HepG2 (cell line): Measurements from ENCODE around the gene WDR20. TPM values are rescaled to one million over a fixed set of nuclear protein-coding genes. Genes with fewer than 3 reads are reported as not detected.

Experiments used
- ARID4A ChIP-seq: sonication (generic); formaldehyde crosslinking; IDR thresholded peaks from 2 replicates; pipeline ENCODE4 v1.5.0; 2020; ENCODE audit warnings: mild to moderate bottlenecking, missing genetic modification reagents, borderline replicate concordance
- BORCS8-MEF2B ChIP-seq: sonication (generic); formaldehyde crosslinking; IDR thresholded peaks from 2 replicates; pipeline ENCODE4 v1.8.0; 2022; ENCODE audit warnings: mild to moderate bottlenecking, missing genetic modification reagents
- CENPX ChIP-seq: sonication (generic); formaldehyde crosslinking; IDR thresholded peaks from 2 replicates; pipeline ENCODE4 v1.9.0; 2021; ENCODE audit warnings: mild to moderate bottlenecking, missing genetic modification reagents, moderate library complexity
- ESRRA ChIP-seq: sonication (generic); formaldehyde crosslinking; IDR thresholded peaks from 2 replicates; pipeline ENCODE4 v1.5.1; 2020; ENCODE audit warnings: mild to moderate bottlenecking, low read depth, missing genetic modification reagents
- HDAC1 ChIP-seq: sonication (generic); formaldehyde crosslinking; IDR thresholded peaks from 2 replicates; pipeline ENCODE4 v1.5.1; 2020; ENCODE audit warnings: mild to moderate bottlenecking, missing genetic modification reagents
- KIAA2018 ChIP-seq: sonication (generic); formaldehyde crosslinking; IDR thresholded peaks from 2 replicates; pipeline ENCODE4 v1.5.0; 2020; ENCODE audit warnings: mild to moderate bottlenecking, missing genetic modification reagents, borderline replicate concordance
- PHF21A ChIP-seq: sonication (generic); formaldehyde crosslinking; IDR thresholded peaks from 2 replicates; pipeline ENCODE4 v1.5.0; 2020; ENCODE audit warnings: mild to moderate bottlenecking, missing genetic modification reagents
- RCOR2 ChIP-seq: IDR thresholded peaks from 2 replicates; pipeline ENCODE4 v1.6.1; 2016; ENCODE audit warnings: missing biosample characterization, missing genetic modification reagents
- RXRA ChIP-seq: sonication (generic); formaldehyde crosslinking; IDR thresholded peaks from 2 replicates; pipeline ENCODE4 v1.5.1; 2020; ENCODE audit warnings: missing genetic modification reagents
- SCMH1 ChIP-seq: sonication (generic); formaldehyde crosslinking; IDR thresholded peaks from 2 replicates; pipeline ENCODE4 v1.9.0; 2021; ENCODE audit warnings: missing genetic modification reagents, mild to moderate bottlenecking, borderline replicate concordance
- ZFP36 ChIP-seq: fragments of 150-350 bp; IDR thresholded peaks from 2 replicates; pipeline ENCODE4 v1.6.1; 2018; ENCODE audit warnings: borderline replicate concordance, low read length, low read depth; ENCODE audit not compliant: partially characterized antibody
- ZNF574 ChIP-seq: sonication (generic); formaldehyde crosslinking; IDR thresholded peaks from 2 replicates; pipeline ENCODE4 v1.4.0; 2020; ENCODE audit warnings: missing genetic modification reagents
- ZNF597 ChIP-seq: sonication (generic); formaldehyde crosslinking; IDR thresholded peaks from 2 replicates; pipeline ENCODE4 v1.5.0; 2020; ENCODE audit warnings: missing genetic modification reagents
- polyA plus RNA-seq, 8 experiments: library from polyadenylated mRNA; depleted of rRNA in 3 of 8; stranded (reverse) in 7 of 8; unstranded in 1 of 8; fragments of >200 nt; fragmentation: Illumina TruSeq in 4 of 8; extraction: Trizol in 4 of 8; gene quantifications; 2 replicates each; pipeline versions ENCODE4 v1.2.1 to v1.2.3, GENCODE V29; 2011 to 2016; ENCODE audit warnings: low read depth in 4 of 8, missing spikeins in 1 of 8, mixed read lengths in 1 of 8; ENCODE audit not compliant: insufficient read depth in 1 of 8
- total RNA-seq, 5 experiments: library from RNA; depleted of rRNA; stranded (reverse); fragments of >200 nt; fragmentation: Illumina TruSeq; extraction: Trizol; gene quantifications; 2 replicates each; pipeline ENCODE4 v1.2.3, GENCODE V29; 2016; ENCODE audit warnings: low read depth in 1 of 5

WDR20 gene
- total and polyA plus RNA-seq, 2 of the 13 experiments (the other 11 are each of a cell fraction or from before 2014, with no cell fraction given) = 10.4 to 23.2 TPM

- TF ChIP-seq KIAA2018 (CRISPR knock-in tag) = no peak
- no peak for TF ChIP-seq ZNF597 (CRISPR knock-in tag)
- peak; percentile 53; the same call in 1 of the 2 replicates for TF ChIP-seq ARID4A (CRISPR knock-in tag)
- 0 out of 2 replicates have a peak, but pooled peaks have one; percentile 25 for TF ChIP-seq RXRA
- TF ChIP-seq ZNF574 (CRISPR knock-in tag) = peak; percentile 90
- TF ChIP-seq BORCS8-MEF2B (CRISPR knock-in tag) = no peak
- no peak for TF ChIP-seq RCOR2 (CRISPR knock-in tag)
- TF ChIP-seq ESRRA = no peak
- TF ChIP-seq PHF21A (CRISPR knock-in tag) = peak; percentile 44; the same call in 1 of the 2 replicates
- no peak for TF ChIP-seq ZFP36
- TF ChIP-seq HDAC1 (CRISPR knock-in tag) = peak; percentile 54; the same call in 1 of the 2 replicates
- TF ChIP-seq SCMH1 (CRISPR knock-in tag) = no peak
- no peak for TF ChIP-seq CENPX (CRISPR knock-in tag)
These were observed 45.7 kb downstream of the WDR20 start (continued) for GRCh38 chr14:102185360-102185759.
